Sigmoid colon (tissue), 4 donors: ENCODE results near the gene EBLN1.

Source experiments
- EP300 ChIP-seq, 4 donors: sonication (generic); formaldehyde crosslinking; IDR thresholded peaks; one replicate each; pipeline ENCODE4 v1.6.1; 2017; ENCODE audit warnings: antibody characterized with exemption in 4 of 4
- POLR2A ChIP-seq, 2 donors: fragments of 450-650 bp; IDR thresholded peaks; one replicate each; pipeline ENCODE4 v1.6.1; 2016; ENCODE audit warnings: antibody characterized with exemption in 2 of 2, mild to moderate bottlenecking in 2 of 2, moderate library complexity in 2 of 2
- POLR2AphosphoS5 ChIP-seq, 4 donors: sonication (generic); formaldehyde crosslinking; IDR thresholded peaks; one replicate each; pipeline ENCODE4 v1.6.1; 2017; ENCODE audit warnings: antibody characterized with exemption in 4 of 4
- TF ChIP-seq, protein P1 (sequence below), 4 experiments: fragments of 450-650 bp in 3 of 4; fragments of 200-600 bp in 1 of 4; IDR thresholded peaks; one replicate each; pipeline ENCODE4 v1.5.1; 2016 to 2019; ENCODE audit warnings: antibody characterized with exemption in 4 of 4, mild to moderate bottlenecking in 3 of 4, moderate library complexity in 2 of 4

DNA sequence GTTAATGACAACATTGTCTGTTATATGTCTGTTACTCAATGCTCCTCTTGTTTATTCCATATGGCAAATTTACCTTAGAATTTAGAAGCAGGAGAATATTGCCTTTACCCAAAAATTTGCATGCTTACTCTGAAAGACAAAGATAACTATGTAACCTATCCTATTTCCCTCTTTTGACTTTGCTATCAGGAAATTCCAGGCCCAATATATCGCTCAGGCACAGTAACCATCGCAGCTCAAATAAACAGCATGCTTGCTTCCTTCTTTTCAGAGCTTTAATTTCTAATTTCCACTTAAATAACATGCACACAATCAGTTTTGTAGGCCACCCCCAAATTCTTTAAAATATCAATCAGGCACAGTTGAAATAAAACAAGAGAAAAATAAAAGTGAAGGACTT, 57.8 kb downstream of the EBLN1 start:
- TF ChIP-seq, protein P1, sequence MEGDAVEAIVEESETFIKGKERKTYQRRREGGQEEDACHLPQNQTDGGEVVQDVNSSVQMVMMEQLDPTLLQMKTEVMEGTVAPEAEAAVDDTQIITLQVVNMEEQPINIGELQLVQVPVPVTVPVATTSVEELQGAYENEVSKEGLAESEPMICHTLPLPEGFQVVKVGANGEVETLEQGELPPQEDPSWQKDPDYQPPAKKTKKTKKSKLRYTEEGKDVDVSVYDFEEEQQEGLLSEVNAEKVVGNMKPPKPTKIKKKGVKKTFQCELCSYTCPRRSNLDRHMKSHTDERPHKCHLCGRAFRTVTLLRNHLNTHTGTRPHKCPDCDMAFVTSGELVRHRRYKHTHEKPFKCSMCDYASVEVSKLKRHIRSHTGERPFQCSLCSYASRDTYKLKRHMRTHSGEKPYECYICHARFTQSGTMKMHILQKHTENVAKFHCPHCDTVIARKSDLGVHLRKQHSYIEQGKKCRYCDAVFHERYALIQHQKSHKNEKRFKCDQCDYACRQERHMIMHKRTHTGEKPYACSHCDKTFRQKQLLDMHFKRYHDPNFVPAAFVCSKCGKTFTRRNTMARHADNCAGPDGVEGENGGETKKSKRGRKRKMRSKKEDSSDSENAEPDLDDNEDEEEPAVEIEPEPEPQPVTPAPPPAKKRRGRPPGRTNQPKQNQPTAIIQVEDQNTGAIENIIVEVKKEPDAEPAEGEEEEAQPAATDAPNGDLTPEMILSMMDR (IDR thresholded peaks at IDR 0.05): no peak
- TF ChIP-seq EP300 (IDR thresholded peaks at IDR 0.05) (no peak), POLR2AphosphoS5 (IDR thresholded peaks at IDR 0.05) (no peak), POLR2A (IDR thresholded peaks at IDR 0.05) (no peak)
